HG03103 (cell line): ENCODE data around the gene KIF12.

ENCODE experiments used
- ATAC-seq: cut with Tn5 transposase; IDR thresholded peaks from one replicate; pipeline ENCODE4 v1.9.1; 2021; ENCODE audit warnings: low read depth; ENCODE audit not compliant: unreplicated experiment

The KIF12 gene

GRCh38 chr9:114071197-114071795 is 27.8 kb downstream of the KIF12 start:
- no peak for ATAC-seq

GRCh38 chr9:114070188-114071103 is 28.6 kb downstream of the KIF12 start:
- no peak for ATAC-seq

GRCh38 chr9:114069476-114070187 is 29.5 kb downstream of the KIF12 start:
- ATAC-seq = no peak

- no peak for ATAC-seq
Observed at GRCh38 chr9:114065304-114065703, 33.8 kb downstream of the KIF12 start.

- ATAC-seq = no peak
Observed at GRCh38 chr9:114061830-114062474, 37.1 kb downstream of the KIF12 start.

- no peak for ATAC-seq
Observed at GRCh38 chr9:114061292-114061691, 37.8 kb downstream of the KIF12 start.

DNA sequence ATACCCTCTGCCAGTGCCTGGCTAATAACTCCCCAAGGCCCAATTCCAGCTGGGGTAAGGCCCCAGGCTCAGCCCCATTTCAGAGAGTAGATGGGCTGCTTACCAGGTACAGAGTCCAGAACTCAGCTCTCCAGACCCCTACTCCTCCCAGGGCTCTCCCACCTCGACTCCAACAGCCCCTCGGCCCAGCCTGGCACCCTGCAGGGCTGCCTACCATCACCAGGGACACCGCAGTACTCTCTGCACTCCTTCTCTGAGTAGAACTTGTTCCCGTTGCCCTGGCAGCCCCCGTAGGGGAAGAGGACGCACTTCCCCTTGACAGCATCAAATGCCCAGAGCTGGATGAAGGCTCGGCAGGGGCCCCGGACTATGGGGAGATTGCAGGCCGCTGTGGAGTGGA is 38.4 kb downstream of the KIF12 start:
- ATAC-seq = no peak

GRCh38 chr9:114060070-114060469 is 39.0 kb downstream of the KIF12 start:
- no peak for ATAC-seq

- no peak for ATAC-seq
Observed at GRCh38 chr9:114059047-114059803, 39.9 kb downstream of the KIF12 start.

DNA sequence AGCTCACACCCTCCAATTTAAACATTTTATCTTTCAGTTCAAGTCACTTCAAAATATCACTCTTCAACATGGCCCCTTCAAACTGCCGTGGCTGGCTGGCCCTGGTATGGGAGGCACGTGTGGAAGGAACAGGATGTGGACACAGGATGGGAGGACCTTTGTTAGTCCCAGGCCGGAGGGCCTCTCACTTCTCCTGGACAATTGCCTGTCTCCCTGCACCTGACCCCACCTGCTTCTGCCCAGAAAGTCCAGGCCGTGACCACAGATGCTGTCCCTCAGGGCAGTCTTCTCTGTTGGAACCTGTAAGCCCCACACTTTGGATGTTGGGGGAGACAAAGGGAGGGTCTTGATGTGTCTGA is 40.4 kb downstream of the KIF12 start:
- ATAC-seq = no peak

DNA sequence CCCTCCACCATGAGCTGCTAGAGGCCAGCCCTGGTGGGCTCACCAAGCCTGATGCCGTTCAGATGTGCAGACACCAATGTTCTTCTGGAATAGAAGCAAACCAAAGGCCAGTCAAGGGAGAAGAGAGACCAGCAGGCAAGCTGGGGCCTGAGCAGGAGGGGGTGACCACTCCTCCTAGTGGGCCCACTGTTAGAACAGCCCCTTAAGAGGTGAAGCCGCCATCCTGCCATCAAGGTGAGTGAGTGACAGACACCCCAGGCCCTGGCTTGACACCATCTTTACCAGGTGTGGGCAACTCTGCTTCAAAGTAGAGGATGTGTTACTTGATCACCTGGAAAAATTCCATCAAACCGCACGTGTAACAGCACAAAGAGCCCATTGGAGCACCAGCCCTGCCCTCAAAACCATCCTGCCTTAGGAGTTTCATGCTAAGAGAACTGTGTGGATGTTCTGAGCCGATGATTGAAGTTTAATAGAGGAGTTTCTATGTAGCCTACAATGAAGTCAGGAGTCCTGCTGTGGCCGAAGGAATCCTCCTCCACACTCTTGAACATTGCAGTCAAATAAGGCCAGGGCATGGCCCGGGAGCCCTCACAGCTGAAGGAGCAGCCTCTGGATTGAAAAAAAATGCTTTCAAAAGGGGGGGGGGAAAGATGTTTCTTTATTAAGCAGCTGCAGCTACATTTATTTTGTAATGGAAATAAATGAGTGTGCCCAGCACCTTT is 41.8 kb downstream of the KIF12 start:
- no peak for ATAC-seq

GRCh38 chr9:114056527-114056926 is 42.6 kb downstream of the KIF12 start:
- no peak for ATAC-seq

- no peak for ATAC-seq
Observed at GRCh38 chr9:114055894-114056293, 43.2 kb downstream of the KIF12 start.

- no peak for ATAC-seq
Observed at GRCh38 chr9:114055061-114055460, 44.0 kb downstream of the KIF12 start.

DNA sequence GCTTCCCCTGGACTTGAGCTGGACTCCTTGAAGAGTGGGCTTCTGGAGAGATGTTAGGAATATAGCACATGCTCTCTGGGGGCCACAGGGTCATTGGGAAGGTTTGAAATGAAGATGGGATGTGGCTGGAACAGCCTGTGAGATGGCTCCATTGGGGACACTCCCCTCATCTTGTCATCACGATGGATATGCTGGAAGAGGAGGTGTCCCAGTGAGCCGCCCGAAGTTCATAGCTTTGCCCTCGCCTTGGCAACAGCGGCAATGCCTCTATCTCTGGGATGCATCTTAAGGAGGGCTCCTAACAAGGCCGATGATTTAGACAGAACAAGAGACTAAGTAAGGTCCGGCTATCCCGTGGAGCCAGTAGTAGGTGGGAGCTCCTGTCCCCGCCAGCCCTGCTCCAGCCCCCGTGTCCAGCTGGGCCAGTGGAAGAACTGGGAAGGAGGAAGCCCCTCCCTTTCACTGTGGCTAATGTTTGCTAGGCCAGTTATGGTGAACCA is 44.9 kb downstream of the KIF12 start:
- ATAC-seq = no peak

DNA sequence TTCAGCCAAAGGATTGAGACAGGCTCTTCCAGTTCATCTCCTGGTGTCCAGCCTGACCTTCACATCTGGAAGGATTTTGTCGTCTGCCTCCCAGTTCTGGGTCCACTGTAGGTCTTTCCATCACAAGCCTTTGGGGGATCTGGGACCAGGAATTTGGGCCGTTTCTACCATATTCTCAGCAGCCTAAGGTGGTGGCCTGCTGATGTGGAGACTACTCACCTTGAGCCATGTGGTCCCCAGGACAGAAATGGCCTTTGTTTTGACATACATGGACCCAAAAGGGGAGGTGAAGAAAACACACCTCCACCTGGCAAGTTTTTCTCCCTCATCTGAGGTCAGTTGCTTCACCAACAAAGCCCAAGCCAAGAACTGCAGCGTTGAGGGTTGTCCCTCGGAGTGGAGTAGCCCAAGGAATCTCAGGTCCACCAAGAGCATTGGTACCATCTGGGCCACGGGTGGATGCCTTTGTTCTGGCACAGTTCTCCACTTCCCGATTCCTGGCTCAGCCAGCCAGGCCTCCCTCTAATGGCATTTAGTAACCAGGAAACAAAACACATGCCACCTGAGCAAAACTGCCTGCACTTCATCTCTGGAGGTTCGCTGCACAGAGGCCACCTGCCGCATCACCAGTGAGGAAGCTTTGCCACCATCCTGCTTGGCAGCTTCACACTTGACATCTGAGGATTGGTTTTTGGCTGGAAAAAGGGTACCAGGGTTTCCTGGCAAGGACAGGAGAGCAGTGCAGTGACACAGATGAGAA is 45.7 kb downstream of the KIF12 start:
- ATAC-seq = no peak

DNA sequence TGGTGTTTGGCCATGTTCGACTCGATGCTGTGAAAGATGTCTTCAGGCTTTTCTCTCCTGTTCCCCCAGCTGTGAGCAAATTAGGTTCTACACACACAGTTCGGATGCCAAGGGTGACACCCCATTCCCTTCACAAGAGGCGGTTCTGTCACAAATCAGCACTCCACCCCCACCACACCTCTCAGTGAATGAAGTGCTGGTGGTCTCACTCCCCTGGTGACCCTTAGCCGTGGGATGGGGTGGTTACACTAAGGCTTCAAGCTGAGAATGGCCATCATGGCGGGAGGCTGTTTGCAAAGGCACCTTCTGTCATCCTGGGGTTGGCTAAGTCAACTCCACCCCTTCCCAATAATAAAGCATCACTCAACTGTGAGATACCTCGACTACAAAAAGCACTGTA is 47.4 kb downstream of the KIF12 start:
- ATAC-seq = no peak

GRCh38 chr9:114051281-114051680 is 47.8 kb downstream of the KIF12 start:
- ATAC-seq = no peak

GRCh38 chr9:114050646-114051045 is 48.4 kb downstream of the KIF12 start:
- ATAC-seq = no peak
